H7 (cell line): ENCODE results near the gene MRPL19. TPM values are rescaled to one million over a fixed set of nuclear protein-coding genes. Genes with fewer than 3 reads are reported as not detected.
"Not testable (repeated sequence)": the region's sequence is repeated elsewhere in the genome, so short reads cannot be mapped to it uniquely, and the experiment has no call there.

Experiments used
- DNase-seq: peaks from one replicate; pipeline ENCODE4 v3.0.0; 2012
- H3K27me3 ChIP-seq: 2 replicates; pipeline ENCODE4 v1.6.0; 2011; ENCODE audit warnings: mild to moderate bottlenecking, low read length; ENCODE audit not compliant: control insufficient read depth, insufficient read depth
- H3K36me3 ChIP-seq: replicated peaks from 2 replicates; pipeline ENCODE4 v1.5.1; 2011; ENCODE audit warnings: low read length; ENCODE audit not compliant: control insufficient read depth, insufficient read depth
- H3K4me3 ChIP-seq: 2 replicates; pipeline ENCODE4 v1.5.1; 2011; ENCODE audit warnings: low read depth, mild to moderate bottlenecking, control low read depth, low read length, moderate library complexity; ENCODE audit not compliant: insufficient read depth
- total RNA-seq: library from RNA; depleted of rRNA; stranded (reverse); fragments of >200 nt; shearing (Covaris generic); gene quantifications from 2 replicates; pipeline ENCODE4 v1.2.3, GENCODE V29; 2014

MRPL19 gene
- total RNA-seq, 1 experiment from 2014 or later = 70.3 TPM

DNA sequence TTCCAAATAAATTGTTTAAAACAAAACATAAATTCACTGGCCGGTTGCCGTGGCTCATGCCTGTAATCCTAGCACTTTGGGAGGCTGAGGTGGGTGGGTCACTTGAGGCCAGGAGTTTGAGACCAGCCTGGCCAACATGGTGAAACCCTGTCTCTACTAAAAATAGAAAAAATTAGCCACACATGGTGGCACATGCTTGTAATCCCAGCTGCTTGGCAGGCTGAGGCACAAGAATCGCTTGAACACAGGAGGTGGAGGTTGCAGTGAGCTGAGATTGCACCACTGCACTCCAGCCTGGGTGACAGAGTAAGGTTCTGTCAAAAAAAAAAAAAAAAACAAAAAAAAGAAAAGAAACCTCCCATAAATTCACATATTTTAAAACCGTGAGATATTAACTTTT is 28.8 kb downstream of the MRPL19 start:
- not testable (repeated sequence) for H3K27me3 ChIP-seq, DNase-seq, H3K4me3 ChIP-seq, H3K36me3 ChIP-seq

DNA sequence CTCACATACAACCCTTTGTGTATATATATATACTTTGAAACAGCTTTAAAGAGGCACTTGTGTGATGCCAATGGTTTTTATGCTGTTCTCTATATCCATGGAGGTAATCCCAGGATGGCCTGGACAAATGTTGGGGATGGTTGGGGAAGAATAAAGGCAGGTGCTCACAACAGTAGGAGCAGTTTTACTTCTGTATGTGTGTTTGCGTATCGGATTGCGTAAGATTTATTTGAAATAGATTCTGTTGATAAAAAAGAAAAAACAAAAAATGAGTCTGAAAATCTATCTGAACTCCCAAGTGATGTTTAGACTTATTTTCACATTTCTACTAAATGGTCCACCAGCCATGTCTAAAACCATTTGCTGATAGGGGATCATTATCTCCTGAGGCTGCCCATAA is 29.3 kb downstream of the MRPL19 start:
- H3K36me3 ChIP-seq = no peaks in the 10 kb centered on the region; the same call in 1 of the 2 replicates
- H3K27me3 ChIP-seq = no peaks in the 10 kb centered on the region
- no peak for DNase-seq
- no peak overlapping the region for H3K4me3 ChIP-seq

DNA sequence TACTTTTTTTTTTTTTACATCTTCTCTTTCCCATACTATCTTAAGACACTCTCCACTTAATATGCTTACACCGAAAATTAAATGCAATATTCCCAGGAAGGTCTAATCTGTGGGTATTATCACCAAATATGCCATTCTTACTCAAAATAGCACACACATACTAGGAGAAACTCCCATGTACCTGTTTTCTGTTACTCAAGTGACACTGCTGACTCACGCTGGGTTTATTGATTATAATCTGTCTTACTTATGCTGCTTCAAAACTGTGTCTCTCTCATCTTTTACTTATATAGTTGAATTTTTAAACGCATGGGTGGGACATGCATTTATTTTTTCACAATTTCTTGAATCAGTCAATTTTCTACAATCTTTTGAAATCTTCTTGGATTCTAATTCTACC is 29.9 kb downstream of the MRPL19 start:
- DNase-seq = no peak
- Histone ChIP-seq H3K36me3 (no peaks in the 10 kb centered on the region; the same call in 1 of the 2 replicates), H3K4me3 (no peak overlapping the region), H3K27me3 (no peaks in the 10 kb centered on the region)

DNA sequence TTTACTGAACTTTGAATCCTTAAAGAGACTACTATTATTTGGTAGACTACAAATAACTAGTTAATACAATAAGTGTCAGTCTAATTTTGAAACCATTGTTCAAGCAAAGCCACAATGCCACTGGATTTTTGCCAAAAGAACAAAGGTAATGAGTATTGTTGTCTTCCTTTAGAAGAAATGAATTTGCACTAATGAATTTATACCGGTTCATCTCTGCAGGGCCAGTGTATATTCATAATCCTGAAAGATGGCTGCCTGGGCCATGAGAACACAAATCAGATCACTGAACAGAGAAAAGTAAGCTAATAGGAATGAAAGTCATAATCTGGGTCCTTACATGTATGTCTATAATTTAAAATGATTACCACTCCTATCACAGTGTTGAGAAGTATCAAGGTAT is 33.0 kb downstream of the MRPL19 start:
- no peak overlapping the region for H3K4me3 ChIP-seq
- no peak for DNase-seq

DNA sequence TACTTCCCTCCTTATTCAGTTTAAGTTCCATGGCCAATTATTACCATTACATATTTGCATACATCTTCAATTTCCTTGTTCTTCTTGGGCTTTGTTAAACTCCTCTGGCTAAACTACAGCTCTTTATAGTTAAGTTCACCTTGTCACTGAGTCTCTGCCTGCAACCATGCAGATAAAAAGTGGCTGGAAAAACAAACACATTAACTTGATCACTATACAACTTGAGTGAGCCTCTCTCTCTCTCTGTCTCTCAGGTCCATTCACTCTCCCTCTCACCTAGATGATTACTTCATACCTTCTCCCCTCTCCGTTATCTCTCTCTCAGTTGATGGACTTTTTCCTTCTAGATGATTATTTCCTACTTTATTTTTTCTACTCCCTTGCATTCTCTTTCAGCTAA is 33.8 kb downstream of the MRPL19 start:
- Histone ChIP-seq H3K4me3 (no peak overlapping the region), H3K27me3 (no peaks in the 10 kb centered on the region)
- DNase-seq = no peak

More for the DNA sequence above, 33.0 kb downstream of the MRPL19 start:
- H3K36me3 ChIP-seq = no peaks in the 10 kb centered on the region; the same call in 1 of the 2 replicates
- no peaks in the 10 kb centered on the region for H3K27me3 ChIP-seq

DNA sequence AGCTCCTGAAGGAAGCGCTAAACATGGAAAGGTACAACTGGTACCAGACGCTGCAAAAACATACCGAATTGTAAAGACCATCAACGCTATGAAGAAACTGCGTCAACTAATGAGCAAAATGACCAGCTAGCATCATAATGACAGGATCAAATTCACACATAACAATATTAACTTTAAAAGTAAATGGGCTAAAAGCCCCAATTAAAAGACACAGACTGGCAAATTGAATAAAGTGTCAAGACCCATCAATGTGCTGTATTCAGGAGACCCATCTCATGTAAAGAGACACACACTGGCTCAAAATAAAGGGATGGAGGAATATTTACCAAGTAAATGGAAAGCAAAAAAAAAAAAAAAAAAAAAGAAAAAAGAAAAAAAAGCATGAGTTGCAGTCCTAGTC is 36.8 kb downstream of the MRPL19 start:
- H3K36me3 ChIP-seq, H3K4me3 ChIP-seq, H3K27me3 ChIP-seq, DNase-seq: not testable (repeated sequence)

More for the DNA sequence above, 33.8 kb downstream of the MRPL19 start:
- no peaks in the 10 kb centered on the region; the same call in 1 of the 2 replicates for H3K36me3 ChIP-seq

DNA sequence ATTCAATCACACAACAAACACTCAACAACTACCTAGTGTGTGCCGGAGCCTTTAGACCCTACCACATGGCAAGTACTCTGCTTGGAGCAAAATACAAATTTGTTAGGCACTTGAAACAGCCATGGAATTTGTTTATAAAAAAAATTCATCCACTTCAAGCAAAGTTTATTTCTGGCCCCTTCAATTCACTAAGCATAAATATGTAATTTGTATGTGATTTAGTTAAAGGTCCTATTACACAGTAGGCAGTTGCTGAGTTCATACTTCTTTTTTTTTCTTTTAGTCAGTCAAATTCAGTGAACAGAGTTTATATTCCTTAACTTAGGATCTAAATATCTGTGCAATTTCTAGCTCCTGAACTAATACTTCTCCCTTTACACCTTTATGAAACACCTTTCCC is 41.6 kb downstream of the MRPL19 start:
- Histone ChIP-seq H3K27me3 (no peaks in the 10 kb centered on the region), H3K4me3 (no peak overlapping the region), H3K36me3 (peaks cover 2% of the 10 kb centered on the region; the same call in 1 of the 2 replicates)
- DNase-seq = no peak

DNA sequence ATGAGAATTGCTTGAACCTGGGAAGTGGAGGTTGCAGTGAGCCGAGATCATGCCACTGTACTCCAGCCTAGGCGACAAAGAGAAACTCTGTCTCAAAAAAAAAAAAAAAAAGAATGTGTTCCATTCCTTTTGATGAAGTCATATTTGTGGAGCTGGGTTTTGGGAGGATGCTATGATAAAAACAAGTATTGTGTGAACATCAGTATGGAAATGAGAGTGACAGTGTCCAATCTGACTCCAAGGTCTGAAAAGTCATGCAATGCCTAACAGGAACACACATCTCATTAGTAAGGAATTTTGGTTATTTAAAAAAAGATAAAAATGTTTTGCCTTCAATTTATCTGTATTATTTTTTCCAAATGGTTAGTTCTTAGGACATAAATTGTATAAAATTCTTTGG is 52.3 kb downstream of the MRPL19 start:
- Histone ChIP-seq H3K27me3 (no peaks in the 10 kb centered on the region), H3K36me3 (peaks cover 2% of the 10 kb centered on the region), H3K4me3 (no peak overlapping the region)
- no peak for DNase-seq

DNA sequence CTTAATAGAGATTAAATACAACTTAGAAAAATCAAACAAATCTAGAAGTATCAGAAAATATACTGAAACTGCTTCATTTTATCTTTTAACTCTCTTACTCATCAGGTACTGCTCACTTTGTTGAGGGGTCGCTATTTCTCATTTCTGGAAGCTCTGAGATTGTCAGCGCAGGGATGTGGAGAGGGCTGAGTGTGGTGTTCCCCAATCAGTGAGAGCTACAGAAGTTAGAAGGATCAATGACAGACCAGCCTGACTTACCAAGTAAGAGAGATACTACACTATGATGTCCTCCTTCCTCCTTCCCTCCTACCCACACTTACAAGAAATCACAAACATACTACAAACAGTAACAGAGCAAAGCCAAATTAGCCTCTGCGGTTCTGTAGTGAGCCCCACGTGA is 56.0 kb downstream of the MRPL19 start:
- Histone ChIP-seq H3K4me3 (no peak overlapping the region), H3K27me3 (no peaks in the 10 kb centered on the region), H3K36me3 (peaks cover 2% of the 10 kb centered on the region)
- no peak for DNase-seq

DNA sequence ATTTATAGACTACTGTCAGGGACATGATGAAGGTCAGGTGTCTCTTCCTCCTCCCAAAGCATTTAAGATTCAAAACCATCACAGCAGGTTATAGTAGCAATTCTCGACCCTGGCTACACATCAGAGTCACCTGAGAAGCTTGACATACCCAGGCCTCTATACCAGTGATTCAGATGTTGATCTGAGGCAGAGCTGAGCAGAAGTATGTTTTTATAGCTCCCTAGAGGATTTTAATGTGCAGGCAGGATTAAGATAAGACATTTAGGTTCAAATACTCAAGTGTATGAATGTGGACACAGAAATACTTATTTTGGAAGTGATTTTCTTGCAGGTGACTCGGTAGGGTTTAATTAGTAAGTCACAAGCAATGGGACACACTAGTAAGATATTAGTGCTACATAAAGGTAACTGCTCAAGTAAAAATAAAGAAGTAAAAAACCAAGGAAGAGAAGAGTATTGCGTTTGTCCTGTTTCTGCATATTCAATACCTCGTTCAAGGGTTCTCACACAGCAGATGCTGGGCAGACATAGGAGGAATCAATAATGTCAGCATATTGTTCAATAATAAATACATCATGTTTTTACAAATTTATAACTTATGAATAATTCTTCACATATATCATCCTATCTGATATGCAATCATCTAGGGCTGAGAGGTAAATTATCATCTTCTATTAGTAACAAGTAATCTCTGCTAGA is 57.2 kb downstream of the MRPL19 start:
- DNase-seq = no peak
- Histone ChIP-seq H3K4me3 (no peak overlapping the region), H3K36me3 (peaks cover 2% of the 10 kb centered on the region), H3K27me3 (no peaks in the 10 kb centered on the region)

DNA sequence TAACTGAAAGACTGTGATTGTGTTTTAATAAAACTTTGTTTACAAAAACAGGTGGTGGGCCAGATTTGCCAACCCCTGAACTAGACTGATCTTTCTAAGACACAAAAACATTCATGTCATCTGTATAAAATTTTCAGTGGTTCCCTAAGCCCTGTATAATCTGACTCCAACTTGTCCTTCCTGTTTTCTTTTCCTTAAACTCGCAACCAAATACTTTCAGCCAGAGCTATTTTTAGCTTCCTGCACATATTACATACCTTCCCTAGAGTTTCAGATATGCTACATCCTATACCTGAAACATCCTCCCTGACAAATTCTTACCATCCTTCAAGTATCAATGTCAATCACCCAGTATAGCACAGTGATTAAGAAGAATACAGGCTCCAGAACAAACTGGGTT is 59.3 kb downstream of the MRPL19 start:
- no peaks in the 10 kb centered on the region for H3K27me3 ChIP-seq
- no peak for DNase-seq
- H3K4me3 ChIP-seq = no peak overlapping the region
- no peaks in the 10 kb centered on the region; the same call in 1 of the 2 replicates for H3K36me3 ChIP-seq

DNA sequence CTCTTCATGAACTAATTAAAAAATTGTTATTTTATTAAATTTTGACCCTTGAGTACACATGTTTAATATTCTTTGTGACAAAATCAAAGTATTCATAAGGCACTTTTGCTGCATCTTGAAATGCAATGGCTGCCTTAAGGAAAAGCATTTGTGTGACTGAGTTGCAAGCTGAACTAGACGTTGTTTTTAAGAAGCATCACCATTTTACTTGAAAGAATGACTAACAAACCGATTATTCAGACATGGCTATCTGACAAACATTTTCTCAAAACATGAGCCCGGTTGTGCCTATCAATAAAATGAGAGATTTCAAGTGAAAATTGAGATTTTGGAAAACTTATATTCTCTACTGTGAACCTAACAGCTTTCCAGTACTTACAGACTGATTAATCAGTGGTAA is 61.3 kb downstream of the MRPL19 start:
- Histone ChIP-seq H3K36me3 (no peaks in the 10 kb centered on the region), H3K4me3 (no peak overlapping the region), H3K27me3 (no peaks in the 10 kb centered on the region)
- no peak for DNase-seq

DNA sequence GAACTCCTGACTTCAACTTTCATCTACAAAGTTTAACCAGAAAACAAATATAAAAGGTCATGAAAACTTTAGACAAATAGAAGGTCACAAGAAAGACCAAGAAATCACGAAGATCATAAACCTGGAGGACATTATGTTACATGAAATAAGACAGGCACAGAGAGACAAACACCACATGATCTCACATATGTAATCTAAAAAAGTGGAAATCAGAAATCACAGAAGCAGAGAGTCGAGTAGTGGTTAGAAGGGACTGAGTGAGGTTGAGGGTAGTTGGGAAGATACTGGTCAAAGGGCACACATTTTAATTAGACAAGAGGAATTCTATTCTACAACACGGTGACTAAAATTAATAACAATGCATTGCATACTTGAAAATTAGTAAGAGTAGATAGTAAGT is 62.7 kb downstream of the MRPL19 start:
- peak overlapping the region; percentile 1; the same call in 1 of the 2 replicates for H3K4me3 ChIP-seq
- no peaks in the 10 kb centered on the region for H3K36me3 ChIP-seq
- H3K27me3 ChIP-seq = no peaks in the 10 kb centered on the region
- no peak for DNase-seq

DNA sequence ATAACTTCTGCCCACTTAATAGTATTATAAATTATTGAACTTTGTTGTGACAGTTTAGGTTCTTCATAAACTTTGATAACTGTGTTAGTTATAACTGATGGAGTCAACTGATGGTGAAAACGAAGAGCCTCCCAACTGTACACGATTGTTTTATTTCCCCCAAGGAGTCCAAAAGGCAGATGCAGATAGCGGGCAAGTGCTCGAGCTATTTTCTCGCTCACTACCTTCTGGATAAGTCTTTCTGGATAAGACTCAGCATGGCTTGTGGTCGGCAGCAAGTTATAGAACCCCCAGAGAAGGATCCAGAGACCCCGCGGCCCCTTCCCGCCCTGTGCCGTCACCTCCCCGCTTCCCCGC is 63.6 kb downstream of the MRPL19 start:
- Histone ChIP-seq H3K27me3 (no peaks in the 10 kb centered on the region), H3K4me3 (peak overlapping the region; percentile 67), H3K36me3 (no peaks in the 10 kb centered on the region)
- DNase-seq = no peak

DNA sequence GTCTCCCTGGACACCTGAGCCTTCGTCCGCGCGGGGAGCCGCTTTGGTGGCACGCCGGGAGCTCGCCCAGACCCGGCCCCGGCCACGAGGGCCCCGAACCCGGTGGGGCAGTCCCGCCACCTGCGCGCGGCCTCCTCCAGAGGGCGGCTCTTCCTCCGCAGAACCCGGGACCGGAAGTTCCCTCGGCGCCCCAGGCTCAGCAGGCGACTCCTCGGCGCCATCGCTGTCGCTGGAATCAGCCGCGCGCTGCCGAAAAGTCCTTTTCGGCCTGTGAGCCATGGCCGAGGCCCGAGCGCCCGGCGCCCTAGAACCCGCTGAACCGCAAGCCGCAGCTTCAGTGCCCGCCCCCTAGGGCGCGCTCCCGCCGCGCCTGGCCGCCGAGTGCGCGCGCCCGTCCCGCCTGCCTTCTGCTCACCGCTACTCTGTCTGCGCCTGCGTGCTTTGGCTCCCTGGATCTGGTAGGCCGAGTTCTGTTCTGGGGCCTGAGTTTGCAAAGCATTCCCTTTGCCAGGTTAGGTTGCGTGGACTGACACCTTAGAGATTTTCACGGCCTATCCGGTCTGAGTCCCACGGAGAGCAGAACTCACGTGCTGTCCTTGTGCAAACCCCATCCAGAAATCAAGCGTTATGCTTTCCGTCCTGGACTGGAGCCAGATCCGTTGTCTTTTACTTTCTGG is 64.1 kb downstream of the MRPL19 start, which contains the start of gene GCFC2:
TSS of gene GCFC2 (minus strand) at position 339 of the 677 bp plus-strand sequence. CDS start at position 279, 60 bp downstream.
- no peaks in the 10 kb centered on the region for H3K27me3 ChIP-seq
- H3K4me3 ChIP-seq = peak within 1 kb of the TSS; percentile 67
- peak; percentile 94 for DNase-seq
- no peaks in the 10 kb centered on the region for H3K36me3 ChIP-seq
